ENCODE results near the gene EFCAB10. TPM values are rescaled to one million over a fixed set of nuclear protein-coding genes. Genes with fewer than 3 reads are reported as not detected.
"Not testable (repeated sequence)": the region's sequence is repeated elsewhere in the genome, so short reads cannot be mapped to it uniquely, and the experiment has no call there.

The EFCAB10 gene
- total RNA-seq, 1 donor from 2014 or later, result 6.0 TPM

DNA sequence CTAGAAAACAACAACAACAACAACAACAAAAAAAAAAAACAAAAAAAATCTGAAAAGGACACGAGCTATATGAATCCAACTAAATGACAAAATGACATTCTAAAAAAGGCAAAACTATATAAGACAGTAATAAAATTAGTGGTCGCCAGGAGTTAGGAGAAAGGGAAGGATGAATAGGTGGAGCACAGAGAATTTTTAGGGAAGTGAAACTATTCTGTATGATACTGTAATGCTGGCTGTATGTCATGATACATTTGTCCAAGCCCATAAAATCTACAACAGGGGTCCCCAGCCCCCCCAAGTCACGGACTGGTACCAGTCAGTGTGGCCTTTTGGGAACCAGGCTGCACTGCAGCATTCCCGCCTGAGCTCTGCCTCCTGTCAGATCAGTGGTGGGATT is 56.5 kb downstream of the EFCAB10 start:
- TF ChIP-seq CTCF (IDR thresholded peaks at IDR 0.05), result no peak
- DNase-seq, result no peak
- intact Hi-C loops (cut with DNase I), result no loop called here
- Histone ChIP-seq H3K4me3 (no peak overlapping the region), H3K27me3 (ENCODE audit: low read depth) (no peaks in the 10 kb centered on the region), H3K9me3 (no peaks in the 10 kb centered on the region), H3K4me1 (peaks cover 17% of the 10 kb centered on the region), H3K36me3 (no peaks in the 10 kb centered on the region), H3K27ac (no peak overlapping the region)
- no peak for ATAC-seq

GRCh38 chr7:105524423-105524822 is 56.9 kb downstream of the EFCAB10 start:
- ATAC-seq; H3K4me3 ChIP-seq; H3K9me3 ChIP-seq; H3K27ac ChIP-seq; H3K27me3 ChIP-seq (ENCODE audit: low read depth); DNase-seq; H3K36me3 ChIP-seq; intact Hi-C loops (cut with DNase I): not testable (repeated sequence)
- peaks cover 17% of the 10 kb centered on the region for H3K4me1 ChIP-seq

GRCh38 chr7:105521717-105522463 is 59.4 kb downstream of the EFCAB10 start, which contains the start of gene PUS7:
PUS7 (minus strand) TSS chr7:105522271; CDS start chr7:105508512, 13,759 bp downstream.
- intact Hi-C loops (cut with DNase I), result no loop called here

GRCh38 chr7:105521027-105521716 is 60.1 kb downstream of the EFCAB10 start:
- no peaks in the 10 kb centered on the region for H3K9me3 ChIP-seq
- H3K27me3 ChIP-seq (ENCODE audit: low read depth), result no peaks in the 10 kb centered on the region
- ATAC-seq (peak; percentile 80 to 82), DNase-seq (peak; percentile 82)
- peak overlapping the region; percentile 92 for H3K27ac ChIP-seq
- H3K4me1 ChIP-seq, result peaks cover 17% of the 10 kb centered on the region
- intact Hi-C loops (cut with DNase I), result no loop called here
- H3K36me3 ChIP-seq, result peaks cover 4% of the 10 kb centered on the region
- no peak for TF ChIP-seq CTCF (IDR thresholded peaks at IDR 0.05)
- H3K4me3 ChIP-seq, result peak overlapping the region; percentile 92

More at GRCh38 chr7:105521717-105522463, 59.4 kb downstream of the EFCAB10 start, which contains the start of gene PUS7:
- no peak for TF ChIP-seq CTCF (IDR thresholded peaks at IDR 0.05)
- peaks cover 4% of the 10 kb centered on the region for H3K36me3 ChIP-seq
- no peaks in the 10 kb centered on the region for H3K27me3 ChIP-seq (ENCODE audit: low read depth)
- ATAC-seq, result peak; percentile 97 to 98
- peak; percentile 91 for DNase-seq
- peak within 1 kb of the TSS; percentile 92 for H3K4me3 ChIP-seq
- peak within 1 kb of the TSS; percentile 92 for H3K27ac ChIP-seq
- H3K4me1 ChIP-seq, result peaks cover 17% of the 10 kb centered on the region
- H3K9me3 ChIP-seq, result no peaks in the 10 kb centered on the region

DNA sequence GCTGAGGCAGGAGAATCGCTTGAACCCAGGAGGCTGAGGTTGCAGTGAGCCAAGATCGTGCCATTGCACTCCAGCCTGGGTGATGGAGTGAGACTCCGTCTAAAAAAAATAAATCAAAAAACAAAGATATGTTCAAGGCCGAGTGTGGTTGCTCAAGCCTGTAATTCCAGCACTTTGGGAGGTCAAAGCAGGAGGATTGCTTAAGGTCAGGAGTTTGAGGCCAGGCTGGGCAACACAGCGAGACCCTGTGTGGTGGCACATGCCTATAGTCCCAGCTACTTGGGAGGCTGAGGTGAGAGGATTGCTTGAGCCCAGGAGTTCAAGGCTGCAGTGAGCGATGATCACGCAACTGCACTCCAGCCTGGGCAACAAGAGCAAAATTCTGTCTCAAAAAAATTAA is 60.7 kb downstream of the EFCAB10 start:
- H3K4me1 ChIP-seq, result peaks cover 17% of the 10 kb centered on the region
- H3K9me3 ChIP-seq; H3K36me3 ChIP-seq; H3K27ac ChIP-seq; H3K27me3 ChIP-seq (ENCODE audit: low read depth); DNase-seq; intact Hi-C loops (cut with DNase I); ATAC-seq: not testable (repeated sequence)
- H3K4me3 ChIP-seq, result peak overlapping the region; percentile 92

- DNase-seq, result no peak
- Histone ChIP-seq H3K27me3 (ENCODE audit: low read depth) (no peaks in the 10 kb centered on the region), H3K4me1 (peaks cover 17% of the 10 kb centered on the region), H3K36me3 (peaks cover 4% of the 10 kb centered on the region), H3K27ac (no peak overlapping the region), H3K9me3 (no peaks in the 10 kb centered on the region), H3K4me3 (no peak overlapping the region)
- no peak for ATAC-seq
- intact Hi-C loops (cut with DNase I), result no loop called here
- no peak for TF ChIP-seq CTCF (IDR thresholded peaks at IDR 0.05)
Observed at GRCh38 chr7:105519353-105519752, 61.9 kb downstream of the EFCAB10 start.

- H3K9me3 ChIP-seq; H3K27ac ChIP-seq; DNase-seq; ATAC-seq; H3K4me3 ChIP-seq; H3K36me3 ChIP-seq; H3K27me3 ChIP-seq (ENCODE audit: low read depth); intact Hi-C loops (cut with DNase I); H3K4me1 ChIP-seq: not testable (repeated sequence)
Observed at GRCh38 chr7:105515610-105516009, 65.7 kb downstream of the EFCAB10 start.

Data from lower lobe of right lung (tissue), 2 donors.